DMS79 treated with DMSO at 0.1 percent for 48 hours (cell line): ENCODE measurements around the gene PIGQ.

Experiments
- DNase-seq: peaks from one replicate; lab custom pipeline; 2025; lab: John Stamatoyannopoulos, UW

PIGQ gene

GRCh38 chr16:569445-570254 is at the start of gene PIGQ:
Gene PIGQ, plus strand, starts transcription at chr16:569968. Its CDS starts 4,107 bp downstream, at chr16:574075.
- peak; percentile 49 for DNase-seq

GRCh38 chr16:520847-521246 is 48.9 kb upstream of the PIGQ start:
- no peak for DNase-seq

GRCh38 chr16:521381-522210 is 48.2 kb upstream of the PIGQ start:
- no peak for DNase-seq

GRCh38 chr16:522320-523096 is 47.3 kb upstream of the PIGQ start:
- DNase-seq: no peak

GRCh38 chr16:523097-523741 is 46.5 kb upstream of the PIGQ start:
- DNase-seq: no peak

- no peak for DNase-seq
Measured at GRCh38 chr16:524274-525040, 45.3 kb upstream of the PIGQ start.

GRCh38 chr16:525123-525519 is 44.6 kb upstream of the PIGQ start:
- DNase-seq: no peak

- peak; percentile 3 for DNase-seq
Measured at GRCh38 chr16:525520-526180, 44.1 kb upstream of the PIGQ start.

- peak; percentile 36 for DNase-seq
Measured at GRCh38 chr16:526181-527014, 43.4 kb upstream of the PIGQ start.

- peak; percentile 77 for DNase-seq
Measured at GRCh38 chr16:527015-527903, 42.5 kb upstream of the PIGQ start, which contains the start of gene CAPN15. Gene CAPN15, plus strand, starts transcription at chr16:527712. Its CDS starts 19,127 bp downstream, at chr16:546839.

- DNase-seq: peak; percentile 1
Measured at GRCh38 chr16:528111-529011, 41.4 kb upstream of the PIGQ start.

- no peak for DNase-seq
Measured at GRCh38 chr16:529012-529575, 40.7 kb upstream of the PIGQ start.

GRCh38 chr16:530111-530817 is 39.5 kb upstream of the PIGQ start:
- no peak for DNase-seq

GRCh38 chr16:531494-532125 is 38.2 kb upstream of the PIGQ start:
- no peak for DNase-seq

GRCh38 chr16:533391-534123 is 36.2 kb upstream of the PIGQ start:
- DNase-seq: no peak
